Frontal cortex (tissue), 4 donors: ENCODE measurements around the gene PML. TPM values are rescaled to one million over a fixed set of nuclear protein-coding genes. Genes with fewer than 3 reads are reported as not detected.
A peak's percentile ranks its signal among the peaks of the same experiment; 100 is the strongest.

ENCODE experiments used
- DNase-seq, 2 donors: peaks; one replicate each; pipeline ENCODE4 v3.0.0; 2012; ENCODE audit warnings: low spot score in 2 of 2
- FAIRE-seq: peaks from 2 replicates; lab custom pipeline; 2012; peaks lifted over from hg19 to GRCh38; lab: Jason Lieb, UNC
- total RNA-seq: library from RNA; depleted of rRNA; stranded (reverse); fragments of >200 nt; gene quantifications from one replicate; pipeline ENCODE4 v1.2.3, GENCODE V29; 2014
- donor health status: control.
- donor health status: control.
- donor health status: control.

The PML gene
- total RNA-seq, 1 donor from 2014 or later = 3.7 TPM

DNA sequence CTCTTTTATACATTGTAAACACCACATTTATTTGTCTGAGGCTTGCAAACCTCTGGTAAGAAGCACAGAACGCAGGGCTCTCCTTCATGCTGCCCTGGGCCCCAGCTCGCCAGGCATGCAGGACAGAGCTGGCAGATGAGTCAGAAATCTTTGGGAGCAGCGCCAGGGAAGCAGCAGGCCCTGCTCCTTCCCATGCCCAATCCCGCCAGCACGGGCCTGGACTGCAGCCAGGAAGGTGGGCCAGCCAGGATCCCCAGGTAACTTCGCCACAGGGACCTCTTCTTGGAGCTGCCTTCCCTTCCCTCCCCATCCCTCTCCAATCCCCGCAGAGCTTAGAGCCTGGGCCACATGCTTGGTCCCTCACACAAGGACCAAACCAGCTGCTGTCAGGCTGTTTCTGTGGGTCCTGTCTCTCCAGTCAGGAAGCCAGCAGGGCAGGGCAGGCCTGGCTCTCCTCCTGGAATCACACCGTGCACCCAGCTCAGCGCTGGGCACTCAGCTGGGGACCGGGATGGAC, 11.2 kb upstream of the PML start:
- FAIRE-seq = no peak
- no peak for DNase-seq

DNA sequence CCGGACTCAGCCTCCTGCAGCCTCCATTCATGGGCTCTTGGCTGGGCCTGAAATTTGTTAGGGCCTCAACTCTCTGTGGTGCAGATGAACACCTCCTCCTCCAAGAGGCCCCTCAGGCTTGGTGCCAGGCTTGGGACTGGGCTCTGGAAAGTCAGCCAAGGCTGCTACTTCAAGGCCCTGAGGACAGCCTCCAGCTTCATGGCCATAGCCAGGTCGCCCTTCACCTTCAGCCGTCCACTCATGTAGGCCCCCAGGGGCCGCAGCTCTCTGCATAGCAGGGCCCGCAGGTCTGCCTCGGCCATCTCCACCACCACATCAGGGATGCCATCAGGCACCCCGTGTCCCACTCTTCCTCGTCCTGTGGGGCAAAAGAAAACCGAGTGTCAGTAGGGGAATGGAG, 10.7 kb upstream of the PML start:
- FAIRE-seq = no peak
- no peak for DNase-seq

DNA sequence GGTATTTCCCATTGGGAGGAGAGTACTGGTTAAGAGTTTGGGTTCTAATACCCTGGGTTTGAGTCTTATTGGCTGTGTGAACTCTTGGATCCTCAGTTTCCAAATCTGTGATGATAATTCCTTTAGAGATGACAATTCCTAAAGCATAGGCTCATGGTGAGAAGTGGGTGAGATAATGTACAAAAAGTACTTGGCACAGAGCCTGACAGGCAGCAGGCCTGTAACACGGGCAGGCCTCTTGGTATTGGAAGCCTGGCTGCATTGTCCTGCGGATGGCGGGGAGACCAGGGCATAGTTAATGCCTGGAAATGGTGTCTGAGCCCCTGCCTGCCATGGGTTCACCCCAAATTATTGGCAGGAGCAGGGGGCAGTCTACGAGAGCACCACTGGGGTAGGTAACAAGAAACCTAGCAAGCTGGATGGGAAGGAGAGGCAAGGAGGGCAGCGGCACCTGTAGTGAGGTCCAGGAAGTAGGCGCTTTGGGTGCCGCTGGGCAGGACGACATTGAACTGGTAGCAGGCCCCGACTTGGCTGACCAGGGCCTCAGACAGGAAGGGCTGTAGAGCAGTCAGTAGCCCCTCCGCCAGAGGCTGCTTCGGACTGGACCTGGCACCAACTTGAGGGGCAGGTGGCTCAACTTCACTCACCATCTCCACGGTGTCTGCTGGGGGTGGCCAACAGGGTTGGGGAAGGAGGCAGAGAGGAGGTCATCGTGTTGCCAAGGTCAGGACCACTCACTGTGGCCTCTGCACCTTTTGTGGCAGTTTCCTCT, 10.1 kb upstream of the PML start:
- no peak for FAIRE-seq

DNA sequence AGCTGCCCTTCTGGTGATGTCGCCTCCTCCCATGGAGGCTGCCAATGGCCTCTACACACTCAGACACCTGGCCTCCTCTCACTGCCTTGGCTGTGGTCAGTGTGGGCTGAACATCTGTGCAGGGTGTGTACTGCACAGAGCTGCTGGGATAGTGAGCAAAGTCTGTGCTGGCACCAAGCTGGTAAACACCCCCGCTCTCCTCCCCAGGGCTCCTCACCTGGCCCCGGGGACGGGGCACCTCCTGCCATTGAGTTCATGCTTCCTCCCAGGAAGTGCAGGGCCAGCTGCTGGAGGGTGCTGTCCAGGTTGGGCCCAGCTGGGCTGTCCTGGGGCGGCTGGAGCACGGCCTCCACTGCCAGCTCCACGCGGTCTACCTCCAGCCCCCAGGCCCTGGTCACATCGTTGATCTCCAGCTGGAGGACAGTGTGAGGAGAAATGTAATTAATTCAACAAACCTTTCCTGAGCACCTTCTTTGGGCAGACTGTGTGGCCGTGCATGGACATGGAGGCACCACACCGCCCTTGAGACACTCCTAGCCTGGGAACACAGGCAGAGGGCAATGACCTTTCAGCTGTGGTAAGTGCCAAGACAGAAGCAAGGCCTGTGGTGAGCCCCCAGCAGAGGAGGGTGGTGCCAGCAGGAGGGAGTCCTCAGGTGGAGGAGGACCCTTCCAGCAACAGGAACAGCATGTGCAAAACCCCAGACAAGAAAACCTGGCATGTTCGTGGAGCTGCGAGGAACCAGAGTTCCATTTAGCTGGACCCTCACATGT, 9.2 kb upstream of the PML start:
- no peak for DNase-seq
- no peak for FAIRE-seq

More for the DNA sequence above, 10.1 kb upstream of the PML start:
- no peak for DNase-seq

DNA sequence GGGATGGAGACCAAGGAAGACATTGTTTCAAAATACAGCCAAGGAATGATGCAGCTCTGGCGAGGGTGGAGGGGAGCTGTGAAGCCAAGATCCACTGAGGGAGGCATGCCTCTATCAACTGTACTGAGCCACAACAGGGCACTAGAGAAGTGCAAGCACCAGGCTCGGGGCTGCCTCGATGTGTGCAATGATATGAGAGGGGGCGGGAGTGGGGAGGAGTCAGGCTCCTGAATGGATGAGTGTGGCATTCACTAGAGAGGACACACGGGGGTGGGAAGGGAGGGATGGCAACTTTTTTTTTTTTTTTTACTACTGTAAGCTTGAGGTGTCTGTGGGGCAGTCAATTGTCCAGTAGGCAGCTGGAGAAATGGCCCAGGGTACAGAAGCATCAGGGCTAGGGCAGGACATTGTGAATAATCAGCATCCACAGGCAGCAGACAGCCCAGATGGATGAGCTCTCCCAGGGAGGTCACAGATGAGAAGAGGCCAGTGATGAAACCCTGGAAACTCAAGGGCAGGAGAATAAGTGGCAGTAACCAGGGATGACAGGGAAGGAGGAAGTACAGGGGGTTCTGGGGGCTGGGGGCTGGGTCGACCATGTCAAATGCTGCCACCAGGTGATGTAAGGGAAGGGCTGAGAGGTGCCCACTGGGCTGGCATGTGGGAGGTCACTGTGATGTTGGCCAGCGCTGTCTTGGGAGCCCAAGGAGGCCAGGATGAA, 8.3 kb upstream of the PML start:
- FAIRE-seq = no peak
- DNase-seq = no peak

DNA sequence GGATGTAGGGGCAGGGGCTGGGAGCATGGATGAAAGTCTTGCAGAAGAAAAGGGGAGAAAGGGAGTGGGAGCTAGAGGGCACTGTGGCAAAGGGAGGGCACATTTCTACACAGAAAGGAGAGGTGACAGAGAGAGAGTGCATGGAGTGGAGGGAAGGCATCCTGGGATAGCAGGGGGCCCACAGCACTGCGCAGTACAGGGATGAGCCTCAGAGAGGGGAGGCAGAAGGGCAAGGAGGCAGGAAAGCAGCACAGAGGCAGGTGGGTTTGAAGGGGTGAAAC, 7.8 kb upstream of the PML start:
- DNase-seq (no peak), FAIRE-seq (no peak)

DNA sequence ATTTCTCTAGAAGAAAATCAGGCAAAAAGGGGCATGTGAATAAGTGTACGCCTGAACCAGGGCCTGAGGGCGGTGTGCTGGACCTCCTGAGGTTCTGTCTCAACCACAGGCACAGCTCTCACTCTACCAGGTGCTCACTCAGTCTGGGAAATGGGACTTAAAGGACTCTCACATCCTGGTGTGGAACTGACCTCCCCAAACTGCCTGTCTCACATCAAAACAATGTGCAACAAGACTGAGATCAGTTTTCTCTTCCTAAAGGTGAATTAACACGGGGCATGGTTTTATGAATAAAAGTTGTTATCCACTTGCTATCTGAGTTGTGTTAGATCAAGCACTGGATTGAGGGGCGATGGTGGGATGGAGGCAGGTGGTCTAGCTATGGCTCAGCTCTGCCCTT, 7.3 kb upstream of the PML start:
- FAIRE-seq (no peak), DNase-seq (no peak)

DNA sequence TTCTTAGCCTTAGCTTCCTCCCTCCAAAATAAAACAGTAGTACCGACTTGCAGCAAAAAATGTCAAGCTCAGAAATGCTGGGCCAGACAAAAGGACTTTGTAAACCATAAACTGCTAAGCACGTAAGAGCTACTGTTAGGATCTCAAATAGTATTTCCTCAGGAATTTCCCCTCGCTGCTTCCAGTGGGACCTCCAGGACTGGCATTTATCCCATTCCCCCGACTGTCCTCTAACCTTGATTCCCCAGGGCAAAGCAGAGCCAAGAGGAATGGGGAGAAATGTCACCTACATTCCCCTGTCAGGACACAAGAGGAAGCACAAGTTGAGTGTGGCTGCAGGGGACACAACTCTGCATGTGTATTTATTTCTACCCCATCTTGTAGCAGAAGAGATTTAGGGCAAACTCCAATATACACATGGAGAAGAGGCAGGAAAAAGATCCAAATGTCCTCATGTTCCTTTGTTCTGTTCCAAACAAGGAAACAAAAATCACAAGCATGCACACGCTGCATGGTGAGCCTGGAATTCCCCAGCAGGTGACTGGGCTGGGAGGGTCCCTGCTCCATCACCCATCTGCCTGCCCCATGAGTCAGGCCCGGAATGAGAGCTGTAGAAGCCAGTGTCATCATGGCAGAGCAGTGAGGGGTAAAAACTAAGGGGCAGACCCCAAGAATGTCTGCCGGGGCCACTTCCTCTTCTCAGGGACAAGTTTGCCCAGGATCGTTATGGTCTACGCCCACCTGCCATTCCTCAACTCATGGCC, 6.7 kb upstream of the PML start:
- no peak for FAIRE-seq

DNA sequence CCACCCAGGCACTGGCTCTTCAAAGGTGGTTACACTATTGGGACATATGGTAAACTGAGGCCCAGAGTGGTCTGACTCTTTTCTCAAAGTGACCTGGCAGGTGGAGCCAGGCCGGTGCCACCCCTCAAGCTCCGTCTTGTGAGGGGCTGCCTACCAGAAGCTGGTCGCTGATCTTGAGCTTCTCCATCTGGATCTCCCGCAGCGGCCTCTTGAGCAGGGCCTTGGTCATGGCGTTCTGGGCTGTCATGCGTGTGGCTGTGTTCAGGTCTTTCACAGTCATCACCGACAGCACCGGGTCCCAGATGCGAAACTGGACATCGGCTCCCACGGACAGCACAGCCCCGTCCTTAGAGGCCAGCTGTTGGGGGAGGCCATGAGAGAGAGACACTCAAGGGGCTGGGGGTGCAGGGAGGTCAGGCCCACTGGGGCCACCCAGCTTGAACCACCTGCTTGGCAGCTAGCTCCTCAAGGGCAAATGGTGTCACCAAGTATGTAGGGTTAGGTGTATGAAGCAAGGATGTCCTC, 6.0 kb upstream of the PML start:
- DNase-seq = no peak
- no peak for FAIRE-seq

More for the DNA sequence above, 6.7 kb upstream of the PML start:
- no peak for DNase-seq

DNA sequence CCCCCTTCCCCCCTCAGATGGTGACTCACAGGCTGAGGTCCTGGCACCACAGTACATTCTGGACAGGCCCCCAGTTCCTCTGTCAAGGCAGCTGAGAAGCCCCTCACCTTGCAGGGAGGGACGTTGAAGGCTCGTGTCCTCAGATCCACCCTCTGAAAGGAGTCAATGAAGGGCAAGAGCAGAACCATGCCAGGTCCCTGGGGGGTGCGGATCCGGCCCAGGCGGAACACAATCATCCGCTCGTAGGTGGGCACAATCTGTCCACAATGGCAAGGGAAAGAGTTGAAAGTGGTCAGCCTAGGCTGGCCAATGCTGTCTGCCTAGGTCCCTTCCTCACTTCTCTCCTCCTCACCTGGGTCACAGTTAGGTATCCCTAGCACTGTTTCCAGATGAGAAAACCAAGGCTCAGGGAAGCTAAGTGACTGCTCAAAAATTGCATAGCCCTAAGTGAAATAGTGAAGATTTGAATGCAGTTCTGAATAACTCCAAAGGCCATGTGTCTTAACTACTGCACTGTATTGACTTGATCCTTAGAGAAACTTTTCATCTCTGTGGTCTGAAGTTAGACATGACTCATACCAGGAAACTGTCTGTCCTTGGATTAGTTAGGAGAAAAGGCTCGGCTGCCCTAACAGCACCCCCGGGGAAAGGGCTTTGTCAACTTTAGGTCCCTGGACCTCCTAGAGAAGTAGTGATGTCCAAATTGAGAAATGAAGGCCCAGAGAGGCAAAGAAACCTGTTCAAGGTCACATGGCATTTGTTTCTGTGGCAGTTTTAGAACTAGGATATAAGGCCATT, 5.3 kb upstream of the PML start:
- DNase-seq (no peak), FAIRE-seq (no peak)

DNA sequence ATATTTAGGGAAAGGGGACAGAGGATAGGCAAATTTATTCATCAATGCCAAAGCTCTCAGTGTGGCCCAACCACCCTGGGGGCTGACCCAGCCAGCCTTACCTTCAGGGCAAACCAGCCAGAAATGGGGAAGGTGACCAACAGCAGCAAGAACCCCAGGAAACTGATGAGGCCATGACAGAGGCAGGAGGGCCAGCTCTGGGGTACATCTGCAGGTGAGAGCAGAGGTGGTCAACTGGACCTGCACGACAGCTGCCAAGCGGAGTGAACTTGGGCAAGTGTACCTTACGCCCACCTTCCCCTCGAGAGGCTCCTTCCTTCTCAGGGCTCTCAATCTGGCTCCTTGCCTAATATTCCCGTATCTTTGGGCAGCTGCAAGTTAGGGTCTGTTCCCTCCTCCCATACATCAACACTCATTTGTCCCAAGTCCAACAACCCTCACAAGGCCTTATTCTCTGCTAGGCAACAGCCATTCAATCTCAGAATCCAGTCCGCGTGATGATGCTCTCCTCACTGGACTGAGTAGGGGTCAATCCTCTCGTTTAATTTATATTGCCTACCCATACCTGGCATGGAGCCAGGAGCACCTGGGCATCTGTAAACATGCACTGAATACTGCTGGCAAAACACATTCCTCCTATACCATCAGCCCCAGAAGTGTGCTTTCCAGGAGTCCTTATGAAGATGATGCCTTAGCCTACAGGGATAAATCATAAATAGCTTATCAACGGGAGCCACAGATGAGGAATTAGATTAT, 4.1 kb upstream of the PML start:
- DNase-seq (no peak), FAIRE-seq (no peak)

DNA sequence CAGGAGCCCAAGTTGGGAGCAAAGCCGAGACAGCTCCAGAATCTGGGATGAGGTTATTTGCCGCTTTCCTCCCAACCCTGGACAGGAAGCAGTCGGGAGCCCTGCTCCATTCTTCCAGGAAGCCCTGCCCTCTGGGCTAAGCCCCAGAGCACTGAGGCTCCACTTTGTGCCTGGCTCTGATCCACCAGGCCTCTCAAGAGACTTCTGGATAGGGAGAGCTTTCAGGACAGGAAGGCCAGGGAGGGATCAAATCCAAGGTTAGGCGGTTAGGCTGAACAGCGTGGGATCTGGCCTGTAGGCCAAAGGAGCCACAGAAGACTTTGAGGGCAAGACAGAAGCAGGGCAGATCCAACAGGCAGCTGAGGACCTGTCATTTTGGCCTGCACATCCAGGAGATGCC, 3.3 kb upstream of the PML start:
- FAIRE-seq (no peak), DNase-seq (peak; percentile 51 to 57)

DNA sequence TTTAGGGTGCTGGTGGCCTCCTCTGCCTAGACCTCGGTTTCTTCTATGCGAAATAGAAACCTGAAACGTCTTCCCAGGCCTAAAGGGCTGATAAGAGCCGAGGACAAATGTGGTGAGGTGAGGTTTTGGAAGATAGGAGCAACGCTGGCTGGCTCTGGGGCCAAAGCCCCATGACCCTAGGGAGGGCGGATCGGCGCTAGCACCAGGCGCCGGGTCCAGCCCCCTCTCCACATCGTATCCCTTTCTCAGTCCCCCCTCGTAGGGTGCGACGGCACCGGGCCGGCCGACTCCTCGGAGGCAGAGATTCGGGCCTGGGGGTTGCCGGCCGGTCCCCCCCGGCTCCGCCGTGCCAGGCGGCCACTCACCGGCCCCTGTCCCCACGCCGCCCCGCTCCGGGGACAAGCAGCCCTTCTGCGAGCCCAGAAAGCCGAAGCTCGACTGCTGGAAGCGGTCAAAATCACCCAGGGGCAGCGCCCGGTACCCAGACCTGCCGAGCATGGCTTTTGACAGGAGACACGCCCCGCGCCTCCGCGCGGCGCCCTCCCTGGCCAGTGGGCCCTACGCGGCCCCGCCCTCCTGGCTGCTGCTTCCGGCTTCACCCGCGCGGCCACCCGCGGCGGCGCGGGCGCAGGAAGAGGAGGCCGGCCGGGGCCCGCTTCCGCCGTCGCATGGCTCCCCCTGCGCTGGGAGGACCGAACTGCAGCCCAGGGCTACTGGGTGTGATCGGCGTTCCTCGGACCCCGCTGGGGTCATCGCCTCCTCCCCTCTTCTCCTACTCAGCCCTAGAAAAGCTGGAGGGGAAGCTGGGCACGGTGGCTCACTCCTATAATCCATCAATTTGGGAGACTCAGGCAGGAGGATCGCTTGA, 2.6 kb upstream of the PML start, which contains the start of gene STOML1:
Gene STOML1, minus strand, starts transcription at position 570 of the 868 bp plus-strand sequence. Its CDS starts 72 bp downstream, at position 498.
- DNase-seq (peak; percentile 95 to 96), FAIRE-seq (no peak)

DNA sequence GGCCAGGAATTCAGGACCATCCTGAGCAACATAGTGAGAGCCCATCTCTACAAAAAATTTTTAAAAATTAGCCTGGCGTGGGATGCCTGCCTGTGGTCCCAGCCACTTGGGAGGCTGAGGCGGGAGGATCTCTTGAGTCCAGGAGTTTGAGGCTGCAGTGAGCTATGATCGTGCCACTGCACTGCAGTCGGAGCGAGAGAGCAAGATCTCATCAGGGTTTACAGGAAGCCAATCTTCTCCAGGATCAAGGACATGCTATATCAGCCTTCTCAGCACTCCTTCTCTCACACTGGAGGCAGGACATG, 2.0 kb upstream of the PML start:
- no peak for FAIRE-seq

DNA sequence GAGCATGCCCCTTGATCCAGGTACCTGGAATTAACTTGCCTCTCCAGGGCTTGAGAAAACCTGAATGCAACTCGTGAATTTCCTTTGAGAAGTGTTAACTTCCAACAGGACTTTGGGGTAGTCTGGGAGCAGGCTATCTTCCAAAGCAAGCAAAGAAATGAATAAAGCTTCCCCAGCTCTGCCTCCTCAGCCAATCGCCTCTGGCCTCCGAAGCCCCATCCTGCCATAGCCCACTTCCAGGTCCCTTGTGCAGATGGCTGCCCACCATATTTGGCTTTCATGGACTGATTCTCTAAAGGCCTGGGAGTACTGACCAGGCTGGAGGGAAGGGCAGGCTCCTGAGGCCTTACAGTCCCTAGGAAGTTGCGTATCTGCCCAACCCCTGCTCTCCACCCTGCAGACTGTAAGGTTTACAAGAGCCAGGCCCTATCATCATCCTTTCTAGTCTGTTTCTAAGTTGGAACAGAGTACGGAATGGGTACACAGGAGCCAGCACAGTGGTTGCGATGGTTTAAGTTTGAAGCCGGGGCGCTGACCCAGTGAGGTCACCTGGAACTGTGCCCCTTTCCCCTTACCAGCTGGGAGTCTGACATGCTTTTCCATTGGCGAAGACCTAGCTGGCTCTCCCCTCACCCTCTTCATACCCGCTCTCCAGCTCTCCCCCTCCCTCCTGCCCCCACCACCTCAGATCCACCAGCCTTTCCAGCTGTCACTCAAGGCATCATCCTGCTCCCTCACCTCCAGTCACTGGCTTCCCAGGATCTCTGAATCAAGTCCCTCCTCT, 1.1 kb upstream of the PML start:
- DNase-seq (no peak), FAIRE-seq (no peak)

More for the DNA sequence above, 2.0 kb upstream of the PML start:
- no peak for DNase-seq

DNA sequence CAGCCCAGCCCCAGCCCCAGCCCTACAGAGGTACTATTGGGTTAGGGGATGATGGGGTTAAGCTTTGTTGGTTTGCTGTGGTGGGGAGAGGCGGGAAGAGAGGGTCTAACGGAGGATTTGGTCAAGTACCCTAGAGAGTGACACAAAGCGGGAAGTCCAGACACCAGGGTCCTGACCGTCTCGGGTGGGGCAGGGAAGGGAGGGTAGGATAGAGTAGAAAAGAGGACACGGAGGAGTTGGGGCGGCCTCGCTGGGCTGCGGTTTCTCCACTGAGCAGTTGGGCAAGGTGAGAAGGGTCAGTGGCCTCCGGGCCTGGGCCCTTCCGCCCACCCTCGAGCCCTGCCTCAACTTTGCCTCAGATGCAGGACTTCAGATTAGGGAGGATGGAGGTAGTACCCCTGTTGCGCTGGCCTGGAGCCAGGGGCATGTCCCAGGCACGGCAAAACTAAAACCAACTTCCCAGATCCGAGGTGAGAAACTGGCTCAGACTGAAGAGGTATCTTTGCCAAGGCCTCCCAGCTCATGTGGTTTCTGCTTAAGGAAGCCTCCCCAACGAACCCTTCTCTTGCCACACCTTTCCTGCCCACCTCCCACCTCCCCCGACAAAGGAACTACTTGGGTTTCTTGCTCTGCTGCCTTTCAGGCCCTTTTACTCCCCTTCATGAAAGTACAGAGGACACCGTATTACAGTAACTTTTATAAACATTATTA, 551 bp downstream of the PML start:
- no peak for FAIRE-seq
- DNase-seq = no peak
